HG02943 (cell line): ENCODE data around the gene HEXD.
"Not testable (repeated sequence)": the region's sequence is repeated elsewhere in the genome, so short reads cannot be mapped to it uniquely, and the experiment has no call there.

Experiments
- ATAC-seq: cut with Tn5 transposase; IDR thresholded peaks from one replicate; pipeline ENCODE4 v1.9.1; 2021; ENCODE audit warnings: mild to moderate bottlenecking, low read depth, moderate library complexity; ENCODE audit not compliant: unreplicated experiment

The HEXD gene

DNA sequence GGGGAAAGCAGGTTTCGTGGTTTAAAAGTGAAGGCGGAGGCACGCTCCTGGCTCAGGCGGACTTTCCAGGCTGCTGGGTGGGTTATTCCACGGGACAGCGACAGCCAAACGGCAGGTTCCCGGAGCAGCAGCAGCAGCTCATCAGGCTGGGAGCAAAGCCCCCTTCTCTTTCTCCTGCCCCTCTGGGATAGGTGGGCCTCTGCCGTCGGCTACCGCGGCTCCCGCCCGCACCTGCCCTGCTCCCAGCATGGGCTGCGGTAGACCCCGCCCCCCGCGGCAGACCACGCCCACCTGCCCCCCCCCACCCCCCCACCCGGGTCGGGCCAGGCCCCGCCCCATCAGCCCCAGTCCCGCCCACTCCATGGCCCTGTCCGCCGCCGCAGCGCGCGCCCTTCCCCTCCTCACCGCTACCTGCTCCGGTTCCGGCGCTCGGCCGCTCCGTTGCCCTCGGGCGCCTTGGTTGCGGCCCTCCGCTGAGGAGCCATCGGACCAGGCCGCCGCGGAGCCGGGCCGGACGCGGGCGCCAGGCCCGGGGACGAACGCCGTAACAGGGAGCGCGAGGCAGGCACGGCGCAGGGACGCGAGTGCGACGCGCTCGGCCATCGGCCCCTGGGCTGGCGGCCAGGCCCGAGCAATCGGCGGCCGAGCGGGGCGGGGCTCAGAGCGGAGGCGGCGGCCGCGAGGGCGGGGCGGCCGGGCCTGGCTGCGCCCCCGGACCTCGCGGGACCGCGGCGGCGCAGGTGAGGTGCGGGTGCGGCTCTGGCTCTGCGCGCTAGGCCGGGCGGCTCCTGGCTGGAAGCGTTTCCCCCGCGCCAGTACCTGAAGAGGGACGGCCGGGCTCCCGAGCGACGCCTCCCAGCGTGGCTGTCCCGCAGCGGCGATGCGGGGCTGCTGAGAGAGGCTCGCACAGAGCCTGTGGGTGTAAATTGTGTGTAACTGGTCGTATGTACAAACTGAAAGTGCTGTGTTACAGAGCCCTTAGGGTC, at the start of gene HEXD, which contains the start of gene OGFOD3:
HEXD (plus strand) TSS at position 347 of the 986 bp plus-strand sequence. CDS start 1,453 bp downstream, outside the sequence.
OGFOD3 (minus strand) TSS at position 586 of the 986 bp plus-strand sequence; CDS start at position 485, 101 bp downstream.
- ATAC-seq = peak; percentile 74

DNA sequence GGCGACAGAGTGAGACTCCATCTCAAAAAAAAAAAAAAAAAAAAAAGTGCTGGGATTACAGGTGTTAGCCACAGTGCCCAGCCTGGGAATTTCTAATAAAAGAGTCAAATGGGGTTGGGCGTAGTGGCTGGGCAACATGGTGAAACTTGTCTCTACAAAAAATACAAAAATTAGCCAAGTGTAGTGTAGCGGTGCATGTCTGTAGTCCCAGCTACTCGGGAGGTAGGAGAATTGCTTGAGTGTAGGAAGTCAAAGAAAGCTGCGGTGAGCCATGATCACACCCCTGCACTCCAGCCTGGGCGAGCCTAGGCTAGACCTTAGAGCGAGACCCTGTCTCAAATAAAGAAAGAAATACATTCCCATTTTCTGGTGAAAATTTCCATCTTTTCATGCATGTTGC, 48.9 kb upstream of the HEXD start:
- ATAC-seq = no peak

DNA sequence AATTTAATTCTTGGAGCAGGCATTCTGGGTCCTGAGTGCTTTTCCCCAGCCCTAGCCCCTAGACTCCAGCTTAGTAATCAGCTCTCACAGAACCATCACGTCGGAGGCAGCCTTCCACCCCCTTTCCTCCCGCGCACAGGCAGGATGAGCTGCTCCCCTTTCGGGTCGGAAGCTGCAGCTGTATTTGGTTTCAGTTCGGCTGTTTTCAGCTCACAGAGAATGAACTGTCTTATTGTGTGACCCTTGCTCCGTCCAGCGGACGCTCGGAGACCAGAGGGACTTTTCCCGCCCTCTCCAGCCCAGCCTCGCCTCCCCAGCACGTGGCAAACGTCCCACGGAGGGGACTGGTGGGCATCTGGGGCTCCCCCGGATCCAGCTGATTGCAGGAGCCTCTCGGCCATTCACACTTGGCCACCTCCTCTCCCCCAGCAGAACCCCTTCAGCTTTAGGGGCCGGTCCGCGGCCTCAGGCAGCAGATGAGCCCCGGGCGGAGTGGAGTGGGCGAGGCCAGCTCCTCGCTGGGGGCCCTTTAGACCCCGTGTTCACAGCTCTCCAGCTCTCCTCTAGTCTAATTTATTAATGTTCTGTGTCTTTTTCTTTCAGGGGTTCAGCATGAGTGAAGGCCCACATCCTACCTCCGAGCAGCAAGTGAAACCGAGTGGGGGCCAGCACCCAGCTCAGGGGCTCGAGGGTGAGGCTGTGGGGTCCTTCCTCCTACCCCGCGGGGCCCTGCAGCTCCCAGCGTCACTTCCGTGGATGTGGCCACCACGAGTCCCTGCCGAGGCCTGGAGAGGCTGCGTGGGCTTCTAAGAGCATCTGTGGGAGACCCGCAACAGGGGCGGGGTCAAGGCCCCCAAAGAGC, 47.4 kb upstream of the HEXD start:
- ATAC-seq = no peak

DNA sequence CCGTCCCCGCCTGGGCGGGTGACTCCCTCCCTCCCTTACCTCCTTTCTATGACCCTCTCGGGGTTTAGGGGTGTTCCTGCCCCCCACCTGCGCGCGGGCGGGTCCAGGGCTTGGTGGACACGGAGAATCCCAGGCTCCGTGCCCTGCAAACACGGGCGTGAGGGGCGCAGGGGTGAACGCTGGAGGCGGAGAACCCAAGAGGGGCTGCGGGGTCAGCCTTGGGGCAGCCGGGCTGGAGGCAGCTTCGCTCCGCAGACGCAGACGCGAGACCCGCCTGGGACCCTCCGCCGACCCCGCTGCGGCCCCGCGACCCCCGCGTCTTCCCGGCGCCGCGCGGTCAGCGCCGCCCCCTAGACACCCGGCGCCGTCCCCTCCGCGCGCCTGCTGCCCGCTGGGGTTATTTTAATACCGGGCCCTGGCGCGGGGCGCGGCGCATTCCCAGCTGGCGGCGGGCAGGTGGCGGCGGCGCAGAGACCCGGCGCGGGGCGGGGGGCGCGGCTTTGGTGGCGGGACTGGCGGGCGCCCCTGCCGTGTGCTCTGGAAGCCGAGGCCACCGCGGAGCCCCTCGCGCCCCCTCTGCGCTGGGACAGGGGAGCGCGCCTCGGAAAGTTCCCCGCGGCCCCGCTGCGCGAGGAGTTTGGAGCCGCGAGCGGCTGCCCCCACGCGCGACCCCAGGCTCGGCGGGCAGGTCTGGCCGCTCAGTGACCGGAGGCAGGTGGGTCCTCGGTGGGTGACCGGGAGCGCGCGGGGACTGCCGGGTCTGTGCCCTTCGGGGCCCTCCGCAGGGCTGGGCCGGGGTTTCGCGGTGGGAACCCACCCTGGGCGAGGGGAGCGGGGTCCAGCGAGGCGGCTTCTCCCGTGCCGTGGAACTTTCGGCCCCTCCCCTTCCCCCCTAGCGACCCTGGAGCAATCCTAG, 46.6 kb upstream of the HEXD start, which contains the start of gene UTS2R:
UTS2R (plus strand) TSS at position 433 of the 916 bp plus-strand sequence. CDS start 2,560 bp downstream, outside the sequence.
- ATAC-seq = no peak

DNA sequence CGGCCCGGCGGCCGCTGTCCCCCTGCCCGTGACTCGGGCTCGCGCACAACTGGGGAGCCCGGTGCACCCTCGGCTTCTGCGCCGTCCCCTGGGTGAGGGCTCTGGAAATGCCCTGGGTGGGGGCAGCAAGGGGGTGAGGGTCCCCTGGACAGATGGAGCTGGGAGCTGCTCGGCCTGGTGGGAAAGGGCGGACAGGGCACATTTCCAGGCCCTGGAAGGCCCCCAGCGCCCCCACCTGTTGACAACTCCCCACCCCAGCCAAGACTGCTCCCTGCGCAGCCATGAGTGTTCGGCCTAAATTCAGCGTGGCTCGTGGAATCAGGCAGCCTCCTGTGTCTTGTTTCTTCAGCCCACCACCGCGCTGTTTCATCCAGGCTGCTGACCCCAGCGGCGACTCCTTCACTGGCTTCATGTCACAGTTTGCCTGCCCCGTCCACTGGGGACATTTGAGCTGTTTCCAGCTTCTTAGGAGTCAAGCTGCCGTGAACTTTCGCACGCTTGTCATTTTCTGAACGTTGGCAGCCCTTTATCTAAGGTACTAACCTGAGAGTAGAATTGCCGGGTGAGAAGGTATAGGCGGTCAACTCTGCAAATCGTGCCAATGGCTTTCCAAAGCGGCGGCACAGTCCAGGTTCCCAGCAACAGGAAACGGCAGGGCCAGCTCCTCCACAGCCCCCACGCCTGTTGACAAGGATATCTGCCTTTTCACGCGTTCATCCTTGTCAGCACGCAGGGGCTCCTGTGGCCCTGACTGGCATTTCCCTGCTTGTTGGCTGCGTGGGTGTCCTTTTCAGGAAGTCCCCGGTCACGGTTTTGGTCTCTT, 45.7 kb upstream of the HEXD start:
- ATAC-seq = no peak

DNA sequence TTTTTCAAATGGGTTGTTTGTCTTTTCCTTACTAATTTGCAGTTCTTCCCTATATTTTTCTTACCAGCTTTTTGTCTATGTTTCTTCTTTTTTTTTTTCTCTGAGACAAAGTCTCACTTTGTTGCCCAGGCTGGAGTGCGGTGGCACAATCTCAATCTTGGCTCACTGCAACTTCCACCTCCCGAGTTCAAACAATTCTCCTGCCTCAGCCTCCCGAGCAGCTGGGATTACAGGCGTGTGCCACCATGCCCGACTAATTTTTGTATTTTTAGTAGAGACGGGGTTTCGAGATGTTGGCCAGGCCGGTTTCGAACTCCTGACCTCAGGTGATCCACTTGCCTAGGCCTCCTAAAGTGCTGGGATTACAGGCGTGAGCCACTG, 45.1 kb upstream of the HEXD start:
- ATAC-seq = not testable (repeated sequence)

DNA sequence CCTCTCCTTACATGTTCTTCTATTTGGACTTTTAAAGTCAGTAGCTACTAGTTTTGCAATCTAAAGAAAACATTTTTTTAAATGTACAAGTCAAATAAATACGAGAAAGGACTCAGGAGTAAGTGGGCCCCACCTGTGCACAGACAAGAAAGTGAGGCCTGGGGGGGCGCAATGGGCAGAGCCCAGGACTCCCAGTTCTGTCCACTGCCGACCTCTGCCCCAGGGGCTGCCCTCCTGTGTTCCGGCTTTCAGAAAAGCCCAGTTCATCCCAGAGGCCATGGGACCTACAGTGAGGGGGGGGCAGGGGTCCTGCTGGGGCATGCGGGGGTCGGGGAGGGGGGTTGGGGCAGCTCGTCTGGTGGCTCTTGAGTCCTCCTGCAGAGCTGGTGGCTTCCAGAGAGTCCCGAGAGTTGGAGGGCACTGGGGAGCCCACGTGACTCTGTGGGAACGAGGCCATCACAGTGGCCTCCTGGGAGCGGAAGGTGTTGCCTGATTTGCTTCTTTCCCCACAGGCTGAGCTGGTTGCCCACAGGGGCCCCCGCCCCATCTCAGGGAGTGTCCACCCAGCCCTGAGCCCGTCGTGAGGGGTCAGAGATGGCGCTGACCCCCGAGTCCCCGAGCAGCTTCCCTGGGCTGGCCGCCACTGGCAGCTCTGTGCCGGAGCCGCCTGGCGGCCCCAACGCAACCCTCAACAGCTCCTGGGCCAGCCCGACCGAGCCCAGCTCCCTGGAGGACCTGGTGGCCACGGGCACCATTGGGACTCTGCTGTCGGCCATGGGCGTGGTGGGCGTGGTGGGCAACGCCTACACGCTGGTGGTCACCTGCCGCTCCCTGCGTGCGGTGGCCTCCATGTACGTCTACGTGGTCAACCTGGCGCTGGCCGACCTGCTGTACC, 44.2 kb upstream of the HEXD start:
- ATAC-seq = no peak

DNA sequence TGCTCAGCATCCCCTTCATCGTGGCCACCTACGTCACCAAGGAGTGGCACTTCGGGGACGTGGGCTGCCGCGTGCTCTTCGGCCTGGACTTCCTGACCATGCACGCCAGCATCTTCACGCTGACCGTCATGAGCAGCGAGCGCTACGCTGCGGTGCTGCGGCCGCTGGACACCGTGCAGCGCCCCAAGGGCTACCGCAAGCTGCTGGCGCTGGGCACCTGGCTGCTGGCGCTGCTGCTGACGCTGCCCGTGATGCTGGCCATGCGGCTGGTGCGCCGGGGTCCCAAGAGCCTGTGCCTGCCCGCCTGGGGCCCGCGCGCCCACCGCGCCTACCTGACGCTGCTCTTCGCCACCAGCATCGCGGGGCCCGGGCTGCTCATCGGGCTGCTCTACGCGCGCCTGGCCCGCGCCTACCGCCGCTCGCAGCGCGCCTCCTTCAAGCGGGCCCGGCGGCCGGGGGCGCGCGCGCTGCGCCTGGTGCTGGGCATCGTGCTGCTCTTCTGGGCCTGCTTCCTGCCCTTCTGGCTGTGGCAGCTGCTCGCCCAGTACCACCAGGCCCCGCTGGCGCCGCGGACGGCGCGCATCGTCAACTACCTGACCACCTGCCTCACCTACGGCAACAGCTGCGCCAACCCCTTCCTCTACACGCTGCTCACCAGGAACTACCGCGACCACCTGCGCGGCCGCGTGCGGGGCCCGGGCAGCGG, 43.4 kb upstream of the HEXD start:
- ATAC-seq = no peak

DNA sequence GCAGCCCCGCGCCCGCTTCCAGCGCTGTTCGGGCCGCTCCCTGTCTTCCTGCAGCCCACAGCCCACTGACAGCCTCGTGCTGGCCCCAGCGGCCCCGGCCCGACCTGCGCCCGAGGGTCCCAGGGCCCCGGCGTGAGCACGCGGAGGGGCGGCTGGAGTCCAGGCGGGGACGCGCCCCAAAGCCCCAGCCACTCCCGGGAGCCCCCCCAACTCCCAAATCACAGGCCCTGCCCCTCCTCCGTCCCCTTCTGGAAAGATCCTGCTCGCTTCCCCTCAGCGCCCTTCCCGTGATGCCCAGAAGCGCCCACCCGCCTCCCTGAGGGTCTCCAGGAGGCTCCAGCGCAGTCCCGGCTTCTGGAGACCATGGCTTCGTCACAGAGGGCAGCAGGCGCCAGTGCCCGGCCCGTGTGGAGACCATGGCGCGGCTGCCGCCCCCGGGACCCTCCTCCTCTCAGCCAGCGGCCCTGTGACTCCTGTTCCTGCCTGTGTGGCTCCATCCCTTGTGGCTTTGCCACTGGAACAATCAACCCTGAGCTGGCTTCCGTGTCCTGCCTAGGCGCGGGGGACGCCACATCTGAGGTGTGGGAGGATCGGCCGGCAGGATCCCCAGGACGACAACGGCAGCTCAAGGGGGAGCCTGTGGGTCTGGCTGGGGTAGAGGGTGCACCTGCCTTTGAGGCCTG, 42.6 kb upstream of the HEXD start:
- no peak for ATAC-seq

DNA sequence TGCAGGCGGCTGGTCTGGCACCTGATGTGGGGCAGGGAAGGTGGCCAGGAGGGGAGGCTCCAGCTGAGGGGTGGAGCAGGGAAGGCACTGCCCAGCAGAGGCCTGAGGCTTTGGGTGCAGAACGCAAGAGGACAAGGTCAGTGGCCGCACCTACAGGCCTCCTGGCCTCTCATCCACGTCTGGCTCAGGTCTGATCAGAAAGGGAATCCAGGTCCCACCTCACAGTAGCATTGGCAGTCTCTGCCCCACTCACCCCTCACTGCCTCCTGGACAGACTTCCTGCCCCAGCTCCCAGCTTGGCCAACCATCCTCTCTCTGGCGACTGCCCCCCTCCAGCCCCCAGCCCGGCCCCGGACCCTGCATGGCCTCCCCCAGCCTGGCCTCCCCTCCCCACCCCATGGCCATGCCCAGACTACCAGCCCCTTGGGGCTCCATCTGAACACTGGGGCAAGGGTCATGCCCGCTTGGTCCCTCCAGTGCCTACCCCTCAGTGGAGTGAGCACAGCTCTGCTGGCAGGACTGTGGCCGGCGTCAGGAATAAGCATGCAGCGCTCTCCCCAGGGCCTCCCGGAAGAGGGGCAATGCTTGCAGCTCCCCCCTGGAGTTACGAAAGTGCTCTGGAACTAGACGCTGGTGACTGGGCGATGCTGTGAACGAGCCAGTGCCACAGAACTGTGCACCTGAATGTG, 42.0 kb upstream of the HEXD start:
- ATAC-seq = no peak

DNA sequence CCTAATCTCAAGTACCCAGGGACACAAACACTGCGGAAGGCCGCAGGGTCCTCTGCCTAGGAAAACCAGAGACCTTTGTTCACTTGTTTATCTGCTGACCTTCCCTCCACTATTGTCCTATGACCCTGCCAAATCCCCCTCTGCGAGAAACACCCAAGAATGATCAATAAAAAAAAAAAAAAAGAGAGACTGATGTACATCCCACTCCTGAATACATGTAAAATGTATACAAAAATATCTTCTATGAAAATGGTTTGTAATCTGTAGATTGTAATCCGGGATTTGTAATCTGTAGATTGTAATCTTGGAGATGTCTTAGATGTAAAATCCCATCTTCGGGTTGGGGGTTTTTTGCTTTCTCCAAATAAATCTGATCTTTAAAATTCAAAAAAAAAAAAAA, 40.9 kb upstream of the HEXD start:
- not testable (repeated sequence) for ATAC-seq

DNA sequence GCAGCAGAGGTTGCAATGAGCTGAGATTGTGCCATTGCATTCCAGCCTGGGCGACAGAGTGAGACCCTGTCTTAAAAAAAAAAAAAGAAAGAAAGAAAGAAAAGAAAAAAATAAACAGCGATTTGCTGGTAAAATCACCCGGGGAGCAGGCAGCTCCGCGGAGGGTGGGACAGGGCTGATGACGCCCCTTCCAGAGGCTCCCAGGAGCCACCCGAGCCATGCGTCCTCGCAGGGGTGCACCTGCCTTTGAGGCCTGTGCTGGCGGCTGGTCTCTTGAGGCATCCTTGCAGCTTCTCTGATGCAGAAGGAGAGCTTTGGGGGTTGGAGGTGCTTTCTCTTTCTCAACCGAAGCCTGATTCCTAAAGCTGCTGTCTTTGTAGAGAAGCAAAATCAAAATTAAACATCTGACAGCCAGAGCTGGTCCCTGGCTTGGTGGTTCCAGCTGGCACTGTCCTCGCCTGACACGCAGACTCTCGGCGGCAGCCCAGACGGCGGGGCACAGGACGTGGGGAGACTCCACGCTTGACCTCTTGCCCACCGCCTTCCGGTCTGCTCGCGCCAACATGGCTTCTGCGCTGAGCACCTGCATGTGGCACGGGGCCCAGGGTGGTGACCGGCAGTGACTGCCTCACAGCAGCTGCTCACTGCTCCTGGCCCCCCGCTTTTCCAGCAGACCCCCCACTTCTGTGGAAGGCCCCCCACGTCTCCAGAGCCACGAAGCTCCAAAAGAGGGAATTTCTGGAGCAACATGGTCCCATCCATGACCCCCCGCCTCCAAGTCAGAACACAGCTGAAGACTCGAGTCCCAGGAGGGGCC, 40.0 kb upstream of the HEXD start:
- no peak for ATAC-seq

DNA sequence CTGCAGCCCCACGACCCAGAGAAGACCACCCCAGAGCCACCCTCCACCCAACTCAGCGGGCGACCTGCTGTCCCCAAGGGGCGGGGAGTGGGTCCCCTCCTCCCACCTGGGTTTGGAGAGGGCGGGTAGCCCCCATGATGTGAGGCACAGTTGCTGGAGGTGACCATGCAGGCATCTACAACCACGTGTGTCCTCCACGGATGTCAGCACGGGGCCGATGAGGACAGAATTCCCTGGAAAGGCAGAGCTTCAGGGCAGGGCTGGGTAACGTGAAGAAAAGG, 39.5 kb upstream of the HEXD start:
- no peak for ATAC-seq

DNA sequence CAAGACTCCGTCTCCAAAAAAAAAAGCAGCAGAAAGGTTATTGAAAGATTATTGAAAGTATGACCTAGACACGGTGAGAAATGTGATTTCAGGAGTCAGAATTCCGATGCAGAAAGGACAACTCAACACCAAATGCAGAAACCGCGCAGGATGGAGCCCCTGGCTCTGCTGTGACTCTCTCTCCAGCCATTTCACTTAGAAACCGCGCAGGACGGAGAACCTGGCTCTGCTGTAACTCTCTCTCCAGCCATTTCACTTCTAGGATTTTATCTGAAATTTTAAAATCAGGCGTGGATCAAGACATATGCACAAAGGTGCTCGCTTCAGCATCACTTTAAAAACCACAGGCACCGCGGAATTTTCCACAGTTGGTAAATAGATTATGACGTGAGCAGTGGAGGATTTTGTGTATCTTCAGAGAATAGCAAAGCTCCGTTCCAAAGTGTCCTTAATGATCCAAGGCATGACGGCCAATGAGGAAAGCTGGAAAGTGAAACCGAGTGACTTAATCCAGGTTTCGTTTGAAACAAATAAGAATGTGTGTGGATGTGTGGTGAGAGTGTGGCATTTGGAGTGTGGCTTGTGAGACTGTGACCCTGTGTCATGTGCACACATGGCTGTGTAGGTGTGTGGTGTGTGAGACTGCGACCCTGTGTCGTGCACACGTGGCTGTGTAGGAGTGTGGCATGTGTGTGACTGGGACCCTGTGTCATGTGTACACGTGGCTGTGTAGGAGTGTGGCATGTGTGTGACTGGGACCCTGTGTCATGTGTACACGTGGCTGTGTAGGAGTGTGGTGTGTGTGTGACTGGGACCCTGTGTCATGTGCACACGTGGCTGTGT, 37.1 kb upstream of the HEXD start:
- no peak for ATAC-seq

DNA sequence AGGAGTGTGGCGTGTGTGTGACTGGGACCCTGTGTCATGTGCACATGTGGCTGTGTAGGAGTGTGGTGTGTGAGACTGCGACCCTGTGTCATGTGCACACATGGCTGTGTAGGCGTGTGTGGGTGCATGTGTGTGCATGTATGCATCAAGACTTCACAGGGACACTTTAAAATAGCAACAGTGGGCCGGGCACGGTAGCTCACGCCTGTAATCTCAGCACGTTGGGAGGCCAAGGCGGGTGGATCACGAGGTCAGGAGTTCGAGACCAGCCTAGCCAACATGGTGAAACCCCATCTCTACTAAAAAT, 36.5 kb upstream of the HEXD start:
- not testable (repeated sequence) for ATAC-seq
